ENCODE results near the gene SYNCRIP. TPM values are rescaled to one million over a fixed set of nuclear protein-coding genes. Genes with fewer than 3 reads are reported as not detected.

SYNCRIP gene
- polyA plus RNA-seq, 1 of the 3 experiments (the other 2 are of a cell fraction), result 15.9 TPM

DNA sequence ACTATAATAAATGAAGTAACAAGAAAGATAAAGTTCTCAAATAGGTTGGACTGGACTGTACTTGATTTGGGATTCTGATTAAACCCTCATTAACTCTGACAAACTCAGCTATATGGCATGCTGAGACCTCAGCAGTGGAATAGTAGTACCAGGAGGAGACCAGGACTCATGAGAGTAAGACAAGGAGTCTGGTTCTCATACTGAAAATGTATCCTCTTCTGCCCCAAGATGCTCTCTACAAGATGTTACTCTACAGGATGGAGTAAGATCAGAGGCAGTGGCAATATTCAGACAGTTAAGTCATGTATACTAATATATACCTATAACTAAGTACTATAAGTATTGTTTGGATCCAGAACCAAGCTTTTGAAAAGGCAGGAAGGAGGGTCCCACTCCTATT is 31.9 kb upstream of the SYNCRIP start:
- Histone ChIP-seq H3K27me3 (ENCODE audit: insufficient read depth) (no peaks in the 10 kb centered on the region), H3K9me2 (no peaks in the 10 kb centered on the region), H3K79me2 (ENCODE audit: insufficient read depth) (peaks cover 64% of the 10 kb centered on the region), H2AFZ (ENCODE audit: low read depth) (no peak overlapping the region), H3K9me3 (no peaks in the 10 kb centered on the region), H4K20me1 (ENCODE audit: insufficient read depth) (peaks cover 44% of the 10 kb centered on the region), H3F3A (replicated peaks; ENCODE audit: insufficient read depth) (peaks cover 66% of the 10 kb centered on the region), H3K4me1 (ENCODE audit: control insufficient read depth in 1 of 2, insufficient read depth in 2 of 2, low read depth in 1 of 2, low read length in 1 of 2) (peaks cover 4 to 10% of the 10 kb centered on the region in 2 experiments; a peak in 3 of 4 replicates), H3K4me3 (ENCODE audit: low read depth in 2 of 2, low read length in 1 of 2) (no peak overlapping the region), H3K36me3 (replicated peaks in 1 of 2; ENCODE audit: control insufficient read depth in 1 of 2, insufficient read depth in 2 of 2, low read length in 1 of 2) (peaks cover 34 to 42% of the 10 kb centered on the region in 2 experiments), H3K9ac (no peak overlapping the region), H3K4me2 (peak overlapping the region; percentile 82), H3K27ac (ENCODE audit: low read depth in 2 of 2, low read length in 1 of 2) (peak overlapping the region; percentile 28 to 71)
- CTCF ChIA-PET, result interaction anchor here (0.8 kb wide), 1 partner anchor 8 kb away, joined by 3 read pairs; no protein-coding TSS in a partner anchor
- no peak for DNase-seq
- TF ChIP-seq JUND (IDR thresholded peaks at IDR 0.05) (0 out of 2 replicates have a peak, but pooled peaks have one; percentile 4), FOXJ3 (CRISPR knock-in tag; IDR thresholded peaks at IDR 0.05) (no peak)
- POLR2A ChIA-PET, result interaction anchor here (1.3 to 1.4 kb wide), 2 partner anchors 30 to 32 kb away, joined by 4 to 8 read pairs; partner anchors contain the start of gene SYNCRIP

DNA sequence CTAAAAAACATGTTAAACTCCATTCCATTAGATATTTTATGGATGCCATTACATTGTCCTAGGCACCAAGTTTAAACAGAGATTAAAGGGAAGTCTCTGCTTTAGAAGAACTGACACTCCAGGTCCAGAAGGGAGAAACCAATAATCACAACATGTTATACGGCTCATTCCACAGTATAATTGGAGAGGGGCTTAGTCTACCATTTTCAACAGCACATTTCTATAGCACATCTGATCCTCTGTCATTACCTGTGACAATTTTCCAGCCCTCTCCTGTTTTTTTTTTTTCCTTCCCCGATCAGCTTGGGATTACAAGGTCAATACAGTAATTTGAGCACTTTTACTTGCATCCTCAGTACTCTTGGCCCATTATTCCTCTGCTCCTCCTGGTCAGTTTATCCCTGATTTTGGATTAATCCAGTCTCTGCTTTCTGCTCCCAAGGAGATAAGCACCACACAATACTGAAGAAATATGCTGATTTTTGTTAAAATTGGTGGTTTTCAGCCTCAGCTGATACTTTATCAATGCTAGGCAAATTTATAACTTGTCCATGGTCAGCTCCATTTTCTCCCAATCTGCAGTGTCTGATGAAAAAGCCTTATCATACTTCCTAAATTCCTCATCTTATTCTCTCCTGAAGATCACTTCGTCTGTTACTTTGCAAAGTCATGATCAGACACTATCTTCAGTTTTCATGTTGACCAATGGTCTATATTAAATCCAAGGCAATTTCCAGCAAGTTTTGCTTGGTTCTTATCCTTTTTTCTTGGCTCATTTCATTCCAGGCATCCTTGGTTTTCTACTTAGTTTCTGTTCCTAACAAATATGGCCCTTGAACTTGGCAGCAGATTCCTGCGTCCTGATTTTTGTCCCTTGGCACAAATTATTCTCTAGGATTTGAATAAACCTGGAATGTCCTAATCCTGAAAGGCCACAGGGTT is 30.8 kb upstream of the SYNCRIP start:
- 94% methylated on average over 4 of the region's 4 CpGs for WGBS (ENCODE audit: low lambda C conversion rate)
- Histone ChIP-seq H3K27me3 (ENCODE audit: insufficient read depth) (no peaks in the 10 kb centered on the region), H3K36me3 (replicated peaks in 1 of 2; ENCODE audit: control insufficient read depth in 1 of 2, insufficient read depth in 2 of 2, low read length in 1 of 2) (peaks cover 34 to 42% of the 10 kb centered on the region in 2 experiments), H3K4me3 (ENCODE audit: low read depth in 2 of 2, low read length in 1 of 2) (no peak overlapping the region), H4K20me1 (ENCODE audit: insufficient read depth) (peaks cover 44% of the 10 kb centered on the region), H3F3A (replicated peaks; ENCODE audit: insufficient read depth) (peaks cover 70% of the 10 kb centered on the region), H3K4me2 (0 out of 2 replicates have a peak overlapping the region, but pooled peaks have one; percentile 16), H3K4me1 (ENCODE audit: control insufficient read depth in 1 of 2, insufficient read depth in 2 of 2, low read depth in 1 of 2, low read length in 1 of 2) (peaks cover 4 to 10% of the 10 kb centered on the region in 2 experiments; a peak in 3 of 4 replicates), H3K79me2 (ENCODE audit: insufficient read depth) (peaks cover 59% of the 10 kb centered on the region), H3K27ac (ENCODE audit: low read depth in 2 of 2, low read length in 1 of 2) (peak overlapping the region; percentile 41 to 71; a peak in 3 of 4 replicates), H3K9me2 (no peaks in the 10 kb centered on the region), H3K9me3 (no peaks in the 10 kb centered on the region), H3K9ac (no peak overlapping the region), H2AFZ (ENCODE audit: low read depth) (no peak overlapping the region)
- no peak for DNase-seq
- TF ChIP-seq POLR2AphosphoS5 (IDR thresholded peaks at IDR 0.05; ENCODE audit: low read depth, low read length), result peak; percentile 21; the same call in 1 of the 2 replicates
- TF ChIP-seq JUND (IDR thresholded peaks at IDR 0.05), result peak; percentile 9; the same call in 1 of the 2 replicates
- TF ChIP-seq RXRA (IDR thresholded peaks at IDR 0.05; ENCODE audit: borderline replicate concordance, low read depth), result no peak
- TF ChIP-seq RCOR1 (IDR thresholded peaks at IDR 0.05; ENCODE audit: low read length), result no peak
- no peak for TF ChIP-seq YY1 (IDR thresholded peaks at IDR 0.05; ENCODE audit: low read depth)
- ChIA-PET CTCF (interaction anchor here (1.4 kb wide), 1 partner anchor 137 kb away, joined by 3 read pairs; no protein-coding TSS in a partner anchor), POLR2A (interaction anchor here (2.4 kb wide), 1 partner anchor 30 kb away, joined by 9 read pairs; the partner anchor contains the start of gene SYNCRIP)

DNA sequence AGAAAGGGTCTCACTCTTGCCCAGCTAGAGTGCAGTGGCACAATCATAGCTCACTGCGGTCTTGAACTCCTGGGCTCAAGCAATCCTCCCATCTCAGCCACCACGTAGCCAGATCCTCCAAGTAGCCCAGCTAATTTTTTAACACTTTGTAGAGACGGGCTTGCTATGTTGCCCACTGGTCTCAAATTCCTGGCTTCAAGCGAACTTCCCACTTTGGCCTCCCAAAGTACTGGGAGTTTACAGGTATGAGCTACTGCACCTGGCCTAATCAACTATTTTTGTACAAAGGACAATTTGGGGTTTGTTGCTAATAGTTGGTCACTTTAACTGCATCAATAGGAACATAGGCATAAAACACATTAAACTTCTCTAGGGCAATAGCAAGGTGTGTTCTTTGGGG is 29.9 kb upstream of the SYNCRIP start:
- no peak overlapping the region for H3K4me2 ChIP-seq
- H3K27ac ChIP-seq (ENCODE audit: low read depth in 2 of 2, low read length in 1 of 2), result no peak overlapping the region
- POLR2A ChIA-PET, result interaction anchor here (2.4 kb wide), 1 partner anchor 29 kb away, joined by 9 read pairs; the partner anchor contains the start of gene SYNCRIP
- peaks cover 38% of the 10 kb centered on the region for H4K20me1 ChIP-seq (ENCODE audit: insufficient read depth)
- no peak for DNase-seq
- peaks cover 34 to 39% of the 10 kb centered on the region in 2 experiments for H3K36me3 ChIP-seq (replicated peaks in 1 of 2; ENCODE audit: control insufficient read depth in 1 of 2, insufficient read depth in 2 of 2, low read length in 1 of 2)
- no peaks in the 10 kb centered on the region for H3K9me2 ChIP-seq
- no peaks in the 10 kb centered on the region for H3K27me3 ChIP-seq (ENCODE audit: insufficient read depth)
- peaks cover 71% of the 10 kb centered on the region for H3F3A ChIP-seq (replicated peaks; ENCODE audit: insufficient read depth)
- no peak overlapping the region for H3K9ac ChIP-seq
- H3K4me1 ChIP-seq (ENCODE audit: control insufficient read depth in 1 of 2, insufficient read depth in 2 of 2, low read depth in 1 of 2, low read length in 1 of 2), result peaks cover 4 to 10% of the 10 kb centered on the region in 2 experiments; a peak in 3 of 4 replicates
- H3K4me3 ChIP-seq (ENCODE audit: low read depth in 2 of 2, low read length in 1 of 2), result no peak overlapping the region
- CTCF ChIA-PET, result interaction anchor here (1.1 to 1.4 kb wide), 2 partner anchors 28 to 136 kb away, joined by 3 read pairs; no protein-coding TSS in a partner anchor
- WGBS (ENCODE audit: low lambda C conversion rate), result 94% methylated on average over 4 of the region's 4 CpGs
- H2AFZ ChIP-seq (ENCODE audit: low read depth), result no peak overlapping the region
- TF ChIP-seq POLR2AphosphoS5 (IDR thresholded peaks at IDR 0.05; ENCODE audit: low read depth, low read length) (0 out of 2 replicates have a peak, but pooled peaks have one; percentile 5), FOXM1 (IDR thresholded peaks at IDR 0.05; ENCODE audit: low read depth) (no peak), RCOR1 (IDR thresholded peaks at IDR 0.05; ENCODE audit: low read length) (no peak)
- TF ChIP-seq, protein P1, sequence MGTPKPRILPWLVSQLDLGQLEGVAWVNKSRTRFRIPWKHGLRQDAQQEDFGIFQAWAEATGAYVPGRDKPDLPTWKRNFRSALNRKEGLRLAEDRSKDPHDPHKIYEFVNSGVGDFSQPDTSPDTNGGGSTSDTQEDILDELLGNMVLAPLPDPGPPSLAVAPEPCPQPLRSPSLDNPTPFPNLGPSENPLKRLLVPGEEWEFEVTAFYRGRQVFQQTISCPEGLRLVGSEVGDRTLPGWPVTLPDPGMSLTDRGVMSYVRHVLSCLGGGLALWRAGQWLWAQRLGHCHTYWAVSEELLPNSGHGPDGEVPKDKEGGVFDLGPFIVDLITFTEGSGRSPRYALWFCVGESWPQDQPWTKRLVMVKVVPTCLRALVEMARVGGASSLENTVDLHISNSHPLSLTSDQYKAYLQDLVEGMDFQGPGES (IDR thresholded peaks at IDR 0.05; ENCODE audit: low read depth, low read length), result no peak
- H3K79me2 ChIP-seq (ENCODE audit: insufficient read depth), result peaks cover 51% of the 10 kb centered on the region
- H3K9me3 ChIP-seq, result no peaks in the 10 kb centered on the region

Data from SK-N-SH (cell line).